ENCODE measurements around the gene CDC7.
"Not testable (repeated sequence)": the region's sequence is repeated elsewhere in the genome, so short reads cannot be mapped to it uniquely, and the experiment has no call there.

CDC7 gene

GRCh38 chr1:91513160-91513559 lies 12.5 kb downstream of the CDC7 start:
- Histone ChIP-seq H2AFZ (ENCODE audit: low read length) (no peak overlapping the region), H3K4me3 (ENCODE audit: low read length) (no peak overlapping the region), H3K27me3 (replicated peaks; ENCODE audit: insufficient read depth, low read length) (no peaks in the 10 kb centered on the region), H3K36me3 (replicated peaks; ENCODE audit: insufficient read depth, low read length) (peaks cover 2% of the 10 kb centered on the region; the same call in 1 of the 2 replicates), H3K9me3 (replicated peaks; ENCODE audit: insufficient read depth, low read length) (no peaks in the 10 kb centered on the region), H4K20me1 (ENCODE audit: insufficient read depth, low read length) (no peaks in the 10 kb centered on the region), H3K4me2 (ENCODE audit: low read depth, low read length) (no peak overlapping the region), H3F3A (ENCODE audit: insufficient read depth, low read length) (no peaks in the 10 kb centered on the region), H3K4me1 (ENCODE audit: low read length) (no peaks in the 10 kb centered on the region), H3K9me2 (replicated peaks; ENCODE audit: insufficient read depth, low read length) (no peaks in the 10 kb centered on the region), H3K9ac (ENCODE audit: low read length) (no peak overlapping the region), H3K27ac (ENCODE audit: low read length) (no peak overlapping the region), H3K79me2 (ENCODE audit: low read length) (no peaks in the 10 kb centered on the region)
- no peak for DNase-seq
- TF ChIP-seq EZH2phosphoT487 (IDR thresholded peaks at IDR 0.05; ENCODE audit: low read length) (no peak), CTCF (IDR thresholded peaks at IDR 0.05; ENCODE audit: low read length) (no peak), EZH2 (optimal IDR thresholded peaks at IDR 0.05; ENCODE audit: low read depth, low read length) (no peak)

- no peak overlapping the region for H2AFZ ChIP-seq (ENCODE audit: low read length)
- no peak overlapping the region for H3K4me3 ChIP-seq (ENCODE audit: low read length)
- H3K9ac ChIP-seq (ENCODE audit: low read length): no peak overlapping the region
- H3K36me3 ChIP-seq (replicated peaks; ENCODE audit: insufficient read depth, low read length): peaks cover 2% of the 10 kb centered on the region; the same call in 1 of the 2 replicates
- DNase-seq: no peak
- H3K4me2 ChIP-seq (ENCODE audit: low read depth, low read length): no peak overlapping the region
- no peaks in the 10 kb centered on the region for H3K27me3 ChIP-seq (replicated peaks; ENCODE audit: insufficient read depth, low read length)
- H3K9me3 ChIP-seq (replicated peaks; ENCODE audit: insufficient read depth, low read length): no peaks in the 10 kb centered on the region
- H3F3A ChIP-seq (ENCODE audit: insufficient read depth, low read length): no peaks in the 10 kb centered on the region
- no peaks in the 10 kb centered on the region for H3K79me2 ChIP-seq (ENCODE audit: low read length)
- H3K9me2 ChIP-seq (replicated peaks; ENCODE audit: insufficient read depth, low read length): no peaks in the 10 kb centered on the region
- no peaks in the 10 kb centered on the region for H3K4me1 ChIP-seq (ENCODE audit: low read length)
- TF ChIP-seq CTCF (IDR thresholded peaks at IDR 0.05; ENCODE audit: low read length) (no peak), EZH2 (optimal IDR thresholded peaks at IDR 0.05; ENCODE audit: low read depth, low read length) (no peak), EZH2phosphoT487 (IDR thresholded peaks at IDR 0.05; ENCODE audit: low read length) (no peak)
- no peak overlapping the region for H3K27ac ChIP-seq (ENCODE audit: low read length)
- H4K20me1 ChIP-seq (ENCODE audit: insufficient read depth, low read length): no peaks in the 10 kb centered on the region
These were observed 13.1 kb downstream of the CDC7 start for GRCh38 chr1:91513706-91514105.

- Histone ChIP-seq H3K27me3 (replicated peaks; ENCODE audit: insufficient read depth, low read length) (no peaks in the 10 kb centered on the region), H3F3A (ENCODE audit: insufficient read depth, low read length) (no peaks in the 10 kb centered on the region), H3K4me1 (ENCODE audit: low read length) (no peaks in the 10 kb centered on the region), H3K9me3 (replicated peaks; ENCODE audit: insufficient read depth, low read length) (no peaks in the 10 kb centered on the region), H4K20me1 (ENCODE audit: insufficient read depth, low read length) (no peaks in the 10 kb centered on the region), H2AFZ (ENCODE audit: low read length) (no peak overlapping the region), H3K9ac (ENCODE audit: low read length) (no peak overlapping the region), H3K4me3 (ENCODE audit: low read length) (no peak overlapping the region), H3K27ac (ENCODE audit: low read length) (no peak overlapping the region), H3K79me2 (ENCODE audit: low read length) (no peaks in the 10 kb centered on the region), H3K4me2 (ENCODE audit: low read depth, low read length) (no peak overlapping the region), H3K9me2 (replicated peaks; ENCODE audit: insufficient read depth, low read length) (no peaks in the 10 kb centered on the region), H3K36me3 (replicated peaks; ENCODE audit: insufficient read depth, low read length) (peaks cover 2% of the 10 kb centered on the region; the same call in 1 of the 2 replicates)
- no peak for TF ChIP-seq EZH2phosphoT487 (IDR thresholded peaks at IDR 0.05; ENCODE audit: low read length)
- no peak for TF ChIP-seq CTCF (IDR thresholded peaks at IDR 0.05; ENCODE audit: low read length)
- TF ChIP-seq EZH2 (optimal IDR thresholded peaks at IDR 0.05; ENCODE audit: low read depth, low read length): no peak
- DNase-seq: no peak
These were observed 15.3 kb downstream of the CDC7 start for GRCh38 chr1:91515994-91516393.

- not testable (repeated sequence) for H3K79me2 ChIP-seq (ENCODE audit: low read length); H3K27ac ChIP-seq (ENCODE audit: low read length)
These were observed 16.0 kb downstream of the CDC7 start for GRCh38 chr1:91516605-91517004.

GRCh38 chr1:91519167-91519566 lies 18.5 kb downstream of the CDC7 start:
- not testable (repeated sequence) for H3K4me3 ChIP-seq (ENCODE audit: low read length); H3K9me3 ChIP-seq (replicated peaks; ENCODE audit: insufficient read depth, low read length); H3K27me3 ChIP-seq (replicated peaks; ENCODE audit: insufficient read depth, low read length); H3K27ac ChIP-seq (ENCODE audit: low read length); H4K20me1 ChIP-seq (ENCODE audit: insufficient read depth, low read length); H3K79me2 ChIP-seq (ENCODE audit: low read length); H3K4me1 ChIP-seq (ENCODE audit: low read length); H3K36me3 ChIP-seq (replicated peaks; ENCODE audit: insufficient read depth, low read length); DNase-seq; H3K9ac ChIP-seq (ENCODE audit: low read length); H3K4me2 ChIP-seq (ENCODE audit: low read depth, low read length); H2AFZ ChIP-seq (ENCODE audit: low read length); H3F3A ChIP-seq (ENCODE audit: insufficient read depth, low read length); H3K9me2 ChIP-seq (replicated peaks; ENCODE audit: insufficient read depth, low read length)

More at GRCh38 chr1:91516605-91517004, 16.0 kb downstream of the CDC7 start:
- not testable (repeated sequence) for H3K4me3 ChIP-seq (ENCODE audit: low read length); H3K4me2 ChIP-seq (ENCODE audit: low read depth, low read length); H3K27me3 ChIP-seq (replicated peaks; ENCODE audit: insufficient read depth, low read length); H3K9ac ChIP-seq (ENCODE audit: low read length); H3K36me3 ChIP-seq (replicated peaks; ENCODE audit: insufficient read depth, low read length); H3F3A ChIP-seq (ENCODE audit: insufficient read depth, low read length); H2AFZ ChIP-seq (ENCODE audit: low read length); H3K9me2 ChIP-seq (replicated peaks; ENCODE audit: insufficient read depth, low read length); H3K4me1 ChIP-seq (ENCODE audit: low read length); H3K9me3 ChIP-seq (replicated peaks; ENCODE audit: insufficient read depth, low read length); H4K20me1 ChIP-seq (ENCODE audit: insufficient read depth, low read length); DNase-seq
